ENCODE measurements around the gene KIF18B. TPM values are rescaled to one million over a fixed set of nuclear protein-coding genes. Genes with fewer than 3 reads are reported as not detected.

KIF18B gene
- total RNA-seq, 2 experiments from 2014 or later: 42.2 to 126 TPM

DNA sequence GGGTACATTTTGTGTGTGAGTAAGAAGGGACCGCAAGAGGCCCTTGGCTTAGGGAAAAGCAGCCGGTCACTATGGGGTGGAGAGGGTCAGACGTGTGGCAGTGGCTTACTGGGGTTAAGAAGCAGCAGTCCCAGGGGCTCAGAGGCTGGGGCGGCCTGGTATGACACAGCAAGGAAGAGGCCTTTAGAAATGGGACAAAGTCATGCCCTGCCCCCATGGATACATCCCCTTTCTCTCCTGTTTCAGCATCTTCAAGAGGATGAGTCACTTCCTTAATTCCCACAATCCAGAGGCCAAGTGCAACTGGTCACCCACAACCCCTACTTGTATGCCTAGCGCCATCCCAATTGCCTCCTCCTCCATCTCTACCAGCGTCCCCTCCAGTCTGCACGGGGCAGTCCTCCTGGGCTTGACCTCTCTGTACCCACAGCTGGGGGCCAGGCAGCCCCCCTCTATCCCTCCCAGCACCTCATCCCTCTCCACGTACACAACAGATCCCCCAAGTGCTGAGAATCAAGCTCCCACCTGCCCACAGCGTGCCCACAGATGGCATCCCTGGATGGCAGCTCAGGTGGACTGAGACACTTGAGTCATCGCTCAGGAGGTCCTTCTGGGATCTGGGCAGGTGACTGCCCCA lies 41.4 kb downstream of the KIF18B start:
- Histone ChIP-seq H3K79me2 (ENCODE audit: insufficient read depth, low read depth, low read length) (no peaks in the 10 kb centered on the region), H3K36me3 (ENCODE audit: insufficient read depth, low read length) (no peaks in the 10 kb centered on the region), H4K20me1 (ENCODE audit: insufficient read depth, low read length) (no peaks in the 10 kb centered on the region), H3K9me3 (ENCODE audit: low read length) (no peaks in the 10 kb centered on the region), H3K4me2 (ENCODE audit: low read length) (no peak overlapping the region), H3K9me2 (ENCODE audit: insufficient read depth, low read length) (no peaks in the 10 kb centered on the region), H2AFZ (ENCODE audit: low read length) (no peak overlapping the region), H3K4me3 (ENCODE audit: low read depth, low read length, poor library complexity, severe bottlenecking) (no peak overlapping the region), H3K4me1 (ENCODE audit: insufficient read depth, low read length, poor library complexity, severe bottlenecking) (no peaks in the 10 kb centered on the region), H3K27ac (ENCODE audit: low read depth, low read length, poor library complexity, severe bottlenecking) (no peak overlapping the region)
- CTCF ChIA-PET (ENCODE audit: unreplicated experiment): no interaction called here
- TF ChIP-seq, protein P1, sequence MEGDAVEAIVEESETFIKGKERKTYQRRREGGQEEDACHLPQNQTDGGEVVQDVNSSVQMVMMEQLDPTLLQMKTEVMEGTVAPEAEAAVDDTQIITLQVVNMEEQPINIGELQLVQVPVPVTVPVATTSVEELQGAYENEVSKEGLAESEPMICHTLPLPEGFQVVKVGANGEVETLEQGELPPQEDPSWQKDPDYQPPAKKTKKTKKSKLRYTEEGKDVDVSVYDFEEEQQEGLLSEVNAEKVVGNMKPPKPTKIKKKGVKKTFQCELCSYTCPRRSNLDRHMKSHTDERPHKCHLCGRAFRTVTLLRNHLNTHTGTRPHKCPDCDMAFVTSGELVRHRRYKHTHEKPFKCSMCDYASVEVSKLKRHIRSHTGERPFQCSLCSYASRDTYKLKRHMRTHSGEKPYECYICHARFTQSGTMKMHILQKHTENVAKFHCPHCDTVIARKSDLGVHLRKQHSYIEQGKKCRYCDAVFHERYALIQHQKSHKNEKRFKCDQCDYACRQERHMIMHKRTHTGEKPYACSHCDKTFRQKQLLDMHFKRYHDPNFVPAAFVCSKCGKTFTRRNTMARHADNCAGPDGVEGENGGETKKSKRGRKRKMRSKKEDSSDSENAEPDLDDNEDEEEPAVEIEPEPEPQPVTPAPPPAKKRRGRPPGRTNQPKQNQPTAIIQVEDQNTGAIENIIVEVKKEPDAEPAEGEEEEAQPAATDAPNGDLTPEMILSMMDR (conservative IDR thresholded peaks at IDR 0.05; ENCODE audit: low read length): no peak
- TF ChIP-seq EZH2phosphoT487 (IDR thresholded peaks at IDR 0.05; ENCODE audit: borderline replicate concordance, low read depth, low read length): no peak
- POLR2A ChIA-PET: no interaction called here
- no peak for DNase-seq (ENCODE audit: low spot score)
- BruUV-seq (replicated peaks): no TSS peak
- intact Hi-C loops (cut with micrococcal nuclease; ENCODE audit: unreplicated experiment): no loop called here

DNA sequence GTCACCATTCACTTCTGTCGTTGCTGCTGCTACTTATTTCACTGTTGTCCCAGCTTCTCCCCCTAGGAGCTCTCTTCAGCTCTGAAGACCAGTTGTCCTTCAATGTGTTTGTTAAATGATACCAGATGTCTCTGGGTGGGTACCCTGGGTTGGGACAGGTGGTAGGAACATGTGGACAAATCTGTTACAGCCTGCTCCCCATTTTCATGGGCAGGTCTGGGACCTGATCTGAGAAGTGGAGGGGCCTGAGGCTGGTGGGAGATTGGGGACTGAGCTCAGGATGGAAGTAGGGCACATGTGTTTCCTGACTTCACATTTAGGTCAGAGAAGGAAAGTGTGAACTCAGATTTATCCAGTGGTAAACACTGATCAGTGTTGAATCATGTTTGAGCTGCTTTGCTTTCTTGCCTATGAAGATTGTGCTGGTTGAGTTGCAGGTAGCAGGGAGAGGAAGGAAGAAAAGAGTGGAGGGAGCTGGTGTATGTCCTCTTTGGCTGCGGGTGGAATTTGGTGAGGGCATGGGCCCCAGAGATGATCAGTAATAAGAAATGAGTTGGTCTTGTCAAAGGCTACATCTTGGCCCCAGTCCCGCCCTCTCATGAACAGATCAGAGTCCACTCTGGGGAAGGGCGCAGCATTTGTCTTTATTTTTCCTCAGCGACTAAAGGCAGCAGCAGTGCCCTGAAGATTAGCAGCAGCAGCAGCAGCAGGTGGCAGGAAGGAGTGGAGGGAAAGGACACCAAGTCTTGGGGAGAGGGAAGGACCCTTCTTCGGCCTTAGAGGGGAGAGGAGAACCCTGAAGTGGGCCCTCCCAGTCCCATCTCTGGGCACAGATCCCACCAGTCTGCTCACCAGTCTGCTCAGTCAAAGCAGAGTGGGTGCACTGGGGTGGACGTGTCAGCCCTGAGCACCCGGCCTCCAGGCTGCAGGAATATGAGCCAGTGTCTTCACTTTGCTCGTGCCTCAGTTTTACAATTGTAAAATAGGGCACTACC lies 42.3 kb downstream of the KIF18B start:
- Histone ChIP-seq H3K27ac (ENCODE audit: low read depth, low read length, poor library complexity, severe bottlenecking) (no peak overlapping the region), H3K4me3 (ENCODE audit: low read depth, low read length, poor library complexity, severe bottlenecking) (no peak overlapping the region), H3K4me1 (ENCODE audit: insufficient read depth, low read length, poor library complexity, severe bottlenecking) (peaks cover 2% of the 10 kb centered on the region), H4K20me1 (ENCODE audit: insufficient read depth, low read length) (no peaks in the 10 kb centered on the region), H3K9me2 (ENCODE audit: insufficient read depth, low read length) (no peaks in the 10 kb centered on the region), H2AFZ (ENCODE audit: low read length) (no peak overlapping the region), H3K4me2 (ENCODE audit: low read length) (no peak overlapping the region), H3K79me2 (ENCODE audit: insufficient read depth, low read depth, low read length) (no peaks in the 10 kb centered on the region), H3K9me3 (ENCODE audit: low read length) (no peaks in the 10 kb centered on the region), H3K36me3 (ENCODE audit: insufficient read depth, low read length) (no peaks in the 10 kb centered on the region)
- POLR2A ChIA-PET: interaction anchor here (0.6 kb wide), 1 partner anchor 41 kb away, joined by 3 read pairs; no protein-coding TSS in a partner anchor
- no peak for DNase-seq (ENCODE audit: low spot score)
- TF ChIP-seq, protein P1 (conservative IDR thresholded peaks at IDR 0.05; ENCODE audit: low read length): no peak
- TF ChIP-seq EZH2phosphoT487 (IDR thresholded peaks at IDR 0.05; ENCODE audit: borderline replicate concordance, low read depth, low read length): no peak
- BruUV-seq (replicated peaks): no TSS peak
- CTCF ChIA-PET (ENCODE audit: unreplicated experiment): no interaction called here
- intact Hi-C loops (cut with micrococcal nuclease; ENCODE audit: unreplicated experiment): no loop called here

All from OCI-LY7 (cell line).